Measurements from ENCODE around the gene CAMK1D.
"Not testable (repeated sequence)": the region's sequence is repeated elsewhere in the genome, so short reads cannot be mapped to it uniquely, and the experiment has no call there.

The CAMK1D gene

DNA sequence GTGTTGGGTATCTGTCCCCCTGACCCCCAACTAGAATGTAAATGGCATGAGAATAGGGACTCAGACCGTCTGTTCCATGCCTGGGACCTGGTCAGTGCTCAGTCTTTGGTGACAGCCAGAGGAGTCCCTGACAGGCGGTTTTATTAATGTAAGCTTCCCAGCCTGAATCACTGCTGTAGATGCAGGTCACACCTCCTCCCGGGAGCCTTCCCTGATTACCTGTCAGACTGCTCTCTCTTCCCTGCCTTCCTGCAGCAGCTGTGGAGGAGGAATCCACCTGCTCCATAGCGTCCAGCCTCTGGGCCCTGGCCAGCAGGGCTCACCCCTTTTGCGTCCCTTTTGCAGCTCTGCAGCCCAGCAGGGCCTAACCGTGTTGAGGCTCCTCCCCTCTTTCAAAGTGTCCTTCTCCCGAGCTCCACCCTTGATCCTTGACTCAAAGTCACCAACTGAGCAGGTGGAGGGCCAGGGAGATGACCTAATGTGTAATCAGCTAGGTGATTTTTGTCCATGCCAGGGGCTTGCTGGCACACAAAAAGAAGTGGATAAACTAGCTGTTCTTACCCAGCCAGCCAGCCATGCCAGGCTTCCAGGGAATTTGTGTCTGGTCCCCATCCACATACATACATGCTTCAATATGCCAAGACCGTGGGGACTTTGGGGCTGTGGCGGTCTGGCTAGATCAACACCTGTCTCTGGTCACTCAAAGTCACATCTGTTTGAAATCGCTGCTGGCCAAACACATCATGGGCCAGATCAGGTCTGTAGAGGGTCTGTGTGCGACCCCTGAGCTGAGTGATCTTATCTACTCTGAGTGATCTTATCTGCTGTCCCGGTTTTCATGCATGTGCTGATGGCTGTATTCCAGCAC is 457.1 kb downstream of the CAMK1D start:
- no peaks in the 10 kb centered on the region for H3K4me1 ChIP-seq (ENCODE audit: insufficient read depth, low read length, severe bottlenecking)
- TF ChIP-seq EZH2 (IDR thresholded peaks at IDR 0.05; ENCODE audit: borderline replicate concordance, low read length) (no peak), CTCF (IDR thresholded peaks at IDR 0.05; ENCODE audit: low read length) (no peak)

GRCh38 chr10:12807096-12807755 is 457.9 kb downstream of the CAMK1D start:
- no peaks in the 10 kb centered on the region for H3K4me1 ChIP-seq (ENCODE audit: insufficient read depth, low read length, severe bottlenecking)
- no peak overlapping the region for H2AFZ ChIP-seq (ENCODE audit: low read length)
- H3K27me3 ChIP-seq (ENCODE audit: insufficient read depth, low read length): no peaks in the 10 kb centered on the region
- H3K27ac ChIP-seq (ENCODE audit: low read depth, low read length, poor library complexity, severe bottlenecking): no peak overlapping the region
- no peaks in the 10 kb centered on the region for H3K79me2 ChIP-seq (ENCODE audit: insufficient read depth, low read length)
- no peak overlapping the region for H3K9ac ChIP-seq (ENCODE audit: low read length)
- H4K20me1 ChIP-seq (ENCODE audit: insufficient read depth, low read length): no peaks in the 10 kb centered on the region
- TF ChIP-seq EZH2 (IDR thresholded peaks at IDR 0.05; ENCODE audit: borderline replicate concordance, low read length) (no peak), CTCF (IDR thresholded peaks at IDR 0.05; ENCODE audit: low read length) (no peak)
- no peaks in the 10 kb centered on the region for H3K9me2 ChIP-seq (ENCODE audit: low read depth, low read length)
- no peak overlapping the region for H3K4me2 ChIP-seq (ENCODE audit: low read length)
- no peaks in the 10 kb centered on the region for H3F3A ChIP-seq (ENCODE audit: insufficient read depth, low read length)
- H3K9me3 ChIP-seq (ENCODE audit: low read length): no peaks in the 10 kb centered on the region
- H3K4me3 ChIP-seq (ENCODE audit: low read depth, low read length, poor library complexity, severe bottlenecking): no peak overlapping the region
- no peaks in the 10 kb centered on the region for H3K36me3 ChIP-seq (ENCODE audit: insufficient read depth, low read length)

More for the DNA sequence above, 457.1 kb downstream of the CAMK1D start:
- H3K4me2 ChIP-seq (ENCODE audit: low read length): no peak overlapping the region
- no peaks in the 10 kb centered on the region for H3K27me3 ChIP-seq (ENCODE audit: insufficient read depth, low read length)
- no peak overlapping the region for H3K4me3 ChIP-seq (ENCODE audit: low read depth, low read length, poor library complexity, severe bottlenecking)
- no peak overlapping the region for H2AFZ ChIP-seq (ENCODE audit: low read length)
- H3K9me3 ChIP-seq (ENCODE audit: low read length): no peaks in the 10 kb centered on the region
- H3K27ac ChIP-seq (ENCODE audit: low read depth, low read length, poor library complexity, severe bottlenecking): no peak overlapping the region
- H3K79me2 ChIP-seq (ENCODE audit: insufficient read depth, low read length): no peaks in the 10 kb centered on the region
- no peaks in the 10 kb centered on the region for H3K36me3 ChIP-seq (ENCODE audit: insufficient read depth, low read length)
- H4K20me1 ChIP-seq (ENCODE audit: insufficient read depth, low read length): no peaks in the 10 kb centered on the region
- no peaks in the 10 kb centered on the region for H3K9me2 ChIP-seq (ENCODE audit: low read depth, low read length)
- H3K9ac ChIP-seq (ENCODE audit: low read length): no peak overlapping the region
- H3F3A ChIP-seq (ENCODE audit: insufficient read depth, low read length): no peaks in the 10 kb centered on the region

DNA sequence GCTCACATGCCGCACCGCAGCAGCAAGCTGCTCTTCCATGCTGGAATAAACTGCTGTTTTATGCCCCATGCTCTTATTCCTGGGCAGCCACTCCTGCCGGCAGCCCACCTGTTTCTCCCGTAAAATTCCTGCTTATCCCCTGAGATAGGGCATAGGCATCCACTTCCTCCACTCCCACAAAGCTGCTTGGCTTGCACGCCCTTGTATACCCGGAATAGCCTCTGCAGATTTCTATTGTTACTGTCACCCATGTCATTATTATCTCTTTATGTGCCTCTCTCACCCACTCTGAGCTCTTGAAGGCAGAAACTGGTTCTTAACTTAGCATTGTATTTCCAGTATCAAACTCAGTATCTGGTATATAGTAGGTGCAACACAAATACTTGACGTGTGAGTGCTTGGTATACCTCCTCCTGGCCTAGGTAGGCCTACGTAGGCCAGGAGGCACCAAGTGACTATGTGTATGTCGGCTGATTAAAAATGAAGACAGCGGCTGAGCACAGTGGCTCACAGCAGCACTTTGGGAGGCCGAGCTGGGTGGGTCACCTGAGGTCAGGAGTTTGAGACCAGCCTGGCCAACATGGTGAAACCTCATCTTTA is 458.8 kb downstream of the CAMK1D start:
- H3K4me2 ChIP-seq (ENCODE audit: low read length): no peak overlapping the region
- H3K4me3 ChIP-seq (ENCODE audit: low read depth, low read length, poor library complexity, severe bottlenecking): no peak overlapping the region
- H3K4me1 ChIP-seq (ENCODE audit: insufficient read depth, low read length, severe bottlenecking): no peaks in the 10 kb centered on the region
- H3K9me3 ChIP-seq (ENCODE audit: low read length): no peaks in the 10 kb centered on the region
- H3K79me2 ChIP-seq (ENCODE audit: insufficient read depth, low read length): no peaks in the 10 kb centered on the region
- no peaks in the 10 kb centered on the region for H3K9me2 ChIP-seq (ENCODE audit: low read depth, low read length)
- TF ChIP-seq CTCF (IDR thresholded peaks at IDR 0.05; ENCODE audit: low read length) (no peak), EZH2 (IDR thresholded peaks at IDR 0.05; ENCODE audit: borderline replicate concordance, low read length) (no peak)
- no peaks in the 10 kb centered on the region for H4K20me1 ChIP-seq (ENCODE audit: insufficient read depth, low read length)
- H3K27ac ChIP-seq (ENCODE audit: low read depth, low read length, poor library complexity, severe bottlenecking): no peak overlapping the region
- H3K9ac ChIP-seq (ENCODE audit: low read length): no peak overlapping the region
- no peaks in the 10 kb centered on the region for H3K36me3 ChIP-seq (ENCODE audit: insufficient read depth, low read length)
- no peaks in the 10 kb centered on the region for H3F3A ChIP-seq (ENCODE audit: insufficient read depth, low read length)
- H3K27me3 ChIP-seq (ENCODE audit: insufficient read depth, low read length): no peaks in the 10 kb centered on the region
- no peak overlapping the region for H2AFZ ChIP-seq (ENCODE audit: low read length)

DNA sequence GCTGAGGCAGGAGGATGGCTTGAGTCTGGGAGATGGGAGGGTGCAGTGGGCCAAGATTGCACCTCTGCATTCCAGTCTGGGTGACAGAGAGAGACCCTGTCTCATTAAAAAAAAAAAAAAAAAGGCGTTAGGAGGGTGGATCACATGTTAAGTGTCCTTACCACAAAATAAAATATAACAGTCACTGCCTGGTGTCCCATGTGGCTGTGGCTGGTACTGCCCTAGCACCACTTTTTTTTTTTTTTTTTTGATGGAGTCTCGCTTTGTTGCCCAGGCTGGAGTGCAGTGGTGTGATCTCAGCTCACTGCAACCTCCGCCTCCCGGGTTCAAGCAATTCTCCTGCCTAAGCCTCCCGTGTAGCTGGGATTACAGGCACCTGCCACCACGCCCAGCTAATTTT is 460.7 kb downstream of the CAMK1D start:
- H3K9me2 ChIP-seq (ENCODE audit: low read depth, low read length); H3K4me1 ChIP-seq (ENCODE audit: insufficient read depth, low read length, severe bottlenecking); H3K9ac ChIP-seq (ENCODE audit: low read length); H4K20me1 ChIP-seq (ENCODE audit: insufficient read depth, low read length); H3K4me3 ChIP-seq (ENCODE audit: low read depth, low read length, poor library complexity, severe bottlenecking); H3K36me3 ChIP-seq (ENCODE audit: insufficient read depth, low read length); H3F3A ChIP-seq (ENCODE audit: insufficient read depth, low read length); H3K9me3 ChIP-seq (ENCODE audit: low read length); H2AFZ ChIP-seq (ENCODE audit: low read length); H3K79me2 ChIP-seq (ENCODE audit: insufficient read depth, low read length); H3K27ac ChIP-seq (ENCODE audit: low read depth, low read length, poor library complexity, severe bottlenecking); H3K27me3 ChIP-seq (ENCODE audit: insufficient read depth, low read length); H3K4me2 ChIP-seq (ENCODE audit: low read length): not testable (repeated sequence)
